ENCODE data around the gene NFE2L1.

GRCh38 chr17:48066192-48066591 is 18.0 kb downstream of the NFE2L1 start:
- no peak for TF ChIP-seq CTCF (IDR thresholded peaks at IDR 0.05)
- no peak for TF ChIP-seq POLR2A (IDR thresholded peaks at IDR 0.05)

All from right lobe of liver (tissue), 4 donors.